AG09319 (cell line): Measurements from ENCODE around the gene ARSJ.

Experiments used
- DNase-seq: peaks from one replicate; pipeline ENCODE4 v3.0.0-alpha.2; 2010; ENCODE audit warnings: low read depth; ENCODE audit errors: extremely low read depth
- CTCF ChIP-seq: IDR thresholded peaks from 2 replicates; pipeline ENCODE4 v1.5.1; 2011; ENCODE audit warnings: low read depth, mild to moderate bottlenecking, inconsistent platforms, low read length, moderate library complexity

ARSJ gene

GRCh38 chr4:113975578-113975977, 3.9 kb downstream of the ARSJ start:
- TF ChIP-seq CTCF = no peak
- DNase-seq = no peak

DNA sequence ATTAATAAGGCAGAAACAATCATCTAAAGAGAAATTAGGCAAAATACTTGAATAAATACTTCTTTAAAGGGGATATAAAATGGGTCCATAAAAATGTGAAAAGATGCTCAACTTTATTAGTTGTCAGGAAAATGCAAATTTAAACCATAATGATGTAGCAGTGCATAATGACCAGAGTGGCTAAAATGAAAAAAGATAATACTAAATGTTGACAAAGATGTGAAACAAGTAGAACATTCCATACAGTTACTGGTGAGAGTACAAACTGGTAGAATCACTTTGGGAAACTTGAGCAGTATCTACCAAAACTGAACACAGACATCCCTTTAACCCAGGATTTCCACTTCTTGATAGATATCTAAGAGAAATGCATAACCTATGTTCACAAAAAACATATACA, 5.0 kb downstream of the ARSJ start:
- TF ChIP-seq CTCF = no peak

DNA sequence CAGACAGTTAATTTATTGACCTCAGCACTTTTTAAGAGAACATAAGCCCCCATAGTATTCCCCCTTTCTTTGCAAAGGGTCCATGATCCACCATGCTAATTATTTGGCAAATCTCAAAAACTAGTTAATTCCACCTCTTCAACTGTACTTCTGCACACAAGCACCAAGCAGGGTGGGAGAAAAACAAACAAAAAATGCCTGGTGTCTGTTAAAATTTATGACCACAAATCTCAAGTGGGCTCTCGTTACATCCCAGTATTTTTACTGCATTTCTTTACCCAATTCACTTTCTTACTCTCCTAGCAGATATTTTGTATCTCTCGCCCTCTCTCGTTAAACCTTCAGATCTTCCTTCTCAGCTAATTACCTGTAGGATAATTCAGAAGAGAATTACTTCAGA, 6.1 kb downstream of the ARSJ start:
- TF ChIP-seq CTCF = no peak
- no peak for DNase-seq

More for the DNA sequence above, 5.0 kb downstream of the ARSJ start:
- DNase-seq = no peak

- DNase-seq = no peak
- no peak for TF ChIP-seq CTCF
Measured at GRCh38 chr4:113972781-113973180, 6.7 kb downstream of the ARSJ start.

DNA sequence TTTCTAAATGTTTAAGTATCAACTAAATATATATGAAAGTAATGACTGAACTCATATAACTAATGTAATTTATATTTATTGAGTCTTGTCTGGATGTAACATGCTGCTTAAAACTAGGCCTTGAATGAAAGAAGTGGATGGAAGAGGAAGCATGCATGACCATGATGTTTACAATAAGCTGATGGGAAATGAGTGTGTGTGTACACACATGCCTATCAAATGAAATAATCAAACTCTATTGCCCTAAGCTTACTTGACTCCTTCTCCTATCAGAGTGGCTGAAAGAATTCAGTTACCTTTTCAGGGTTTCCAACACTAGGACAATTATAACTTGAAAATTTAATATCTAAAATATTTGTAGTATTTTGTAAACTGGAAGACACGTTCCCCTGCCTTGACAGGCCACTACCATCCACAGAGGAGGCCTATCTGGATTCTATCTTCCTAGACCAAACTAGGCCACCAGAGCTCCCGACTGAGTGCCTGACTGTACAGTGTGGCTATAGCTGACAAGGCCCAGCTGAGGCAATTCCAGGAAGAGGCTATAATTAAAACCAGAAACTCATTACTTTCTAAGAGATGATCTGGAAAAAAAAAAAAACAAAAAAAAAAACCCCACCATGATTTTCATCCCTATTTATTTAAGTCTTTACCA, 7.6 kb downstream of the ARSJ start:
- no peak for TF ChIP-seq CTCF

DNA sequence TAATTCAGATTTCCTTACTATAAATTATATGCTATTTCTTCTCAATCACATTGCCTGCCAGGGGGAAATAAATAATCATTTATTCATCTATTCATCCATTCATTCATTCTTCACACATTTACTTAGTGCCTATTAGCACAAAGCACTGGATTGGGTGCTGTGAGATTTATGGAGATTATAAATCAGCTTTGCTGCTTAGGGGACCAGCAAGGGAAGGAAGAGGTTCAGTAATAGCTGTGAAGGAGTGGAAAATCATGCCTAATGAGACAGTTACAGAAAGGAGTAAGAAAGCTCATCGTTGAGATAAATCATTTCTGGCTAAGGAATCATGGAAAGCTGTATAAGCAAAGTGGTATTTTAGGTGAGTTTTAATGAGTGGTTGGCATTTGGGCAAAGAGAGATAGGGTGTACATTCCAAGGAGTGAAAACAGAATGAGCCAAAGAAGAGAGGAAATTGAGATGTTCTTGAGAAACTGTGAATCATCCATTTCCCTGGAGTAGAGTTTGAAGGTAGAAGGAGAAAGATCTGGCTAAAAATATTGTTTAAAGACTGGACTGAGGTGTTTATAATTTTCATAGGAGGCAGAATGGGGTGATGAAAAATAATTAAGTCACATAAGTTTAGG, 9.6 kb downstream of the ARSJ start:
- no peak for DNase-seq
- no peak for TF ChIP-seq CTCF

More for the DNA sequence above, 7.6 kb downstream of the ARSJ start:
- DNase-seq = peak; percentile 54

DNA sequence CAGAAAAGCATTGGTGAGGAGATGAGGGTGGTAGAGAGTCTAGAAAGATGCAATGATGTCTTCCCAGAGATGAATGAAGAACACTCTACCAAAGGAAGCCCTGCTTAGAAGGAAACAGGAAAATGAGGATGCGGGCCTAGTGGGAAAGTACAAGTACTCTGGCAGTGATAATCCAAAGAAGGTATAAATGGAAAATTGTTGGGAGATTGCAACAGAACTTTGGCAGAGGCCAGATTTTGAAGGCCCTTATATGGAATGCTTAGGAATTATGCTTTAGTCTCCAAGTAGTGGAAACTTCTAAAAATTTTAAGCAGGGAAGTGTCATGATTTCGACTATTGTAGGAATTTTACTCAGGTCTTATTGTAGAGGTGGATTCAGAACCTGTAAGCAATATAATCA, 11.0 kb downstream of the ARSJ start:
- no peak for DNase-seq
- TF ChIP-seq CTCF = no peak
